HG02571 (cell line): ENCODE results near the gene MMP8.
A peak's percentile ranks its signal among the peaks of the same experiment; 100 is the strongest.

Experiments
- ATAC-seq: cut with Tn5 transposase; IDR thresholded peaks from one replicate; pipeline ENCODE4 v1.9.1; 2021; ENCODE audit warnings: mild to moderate bottlenecking, moderate library complexity; ENCODE audit not compliant: unreplicated experiment

Gene MMP8

GRCh38 chr11:102722821-102723220 lies 1.9 kb downstream of the MMP8 start:
- ATAC-seq = no peak

GRCh38 chr11:102719620-102720277 lies 5.0 kb downstream of the MMP8 start:
- ATAC-seq = no peak

GRCh38 chr11:102717280-102717679 lies 7.5 kb downstream of the MMP8 start:
- ATAC-seq = no peak

GRCh38 chr11:102716527-102716926 lies 8.2 kb downstream of the MMP8 start:
- no peak for ATAC-seq

GRCh38 chr11:102712137-102712536 lies 12.6 kb downstream of the MMP8 start:
- ATAC-seq = no peak

GRCh38 chr11:102709201-102709945 lies 15.4 kb downstream of the MMP8 start:
- ATAC-seq = no peak

GRCh38 chr11:102708654-102709053 lies 16.1 kb downstream of the MMP8 start:
- no peak for ATAC-seq

- ATAC-seq = no peak
Measured at GRCh38 chr11:102705626-102706025, 19.1 kb downstream of the MMP8 start, which contains the start of gene MMP27. TSS of gene MMP27 (minus strand) at chr11:102705769. CDS start at chr11:102705714, 55 bp downstream.

- ATAC-seq = no peak
Measured at GRCh38 chr11:102704841-102705240, 19.9 kb downstream of the MMP8 start.

GRCh38 chr11:102703826-102704493 lies 20.8 kb downstream of the MMP8 start:
- ATAC-seq = no peak

- ATAC-seq = no peak
Measured at GRCh38 chr11:102695201-102695600, 29.6 kb downstream of the MMP8 start.

GRCh38 chr11:102685754-102686153 lies 39.0 kb downstream of the MMP8 start:
- no peak for ATAC-seq

GRCh38 chr11:102685338-102685737 lies 39.4 kb downstream of the MMP8 start:
- no peak for ATAC-seq

- ATAC-seq = no peak
Measured at GRCh38 chr11:102683277-102683676, 41.5 kb downstream of the MMP8 start.

GRCh38 chr11:102680945-102681344 lies 43.8 kb downstream of the MMP8 start:
- no peak for ATAC-seq

GRCh38 chr11:102678022-102678421 lies 46.7 kb downstream of the MMP8 start:
- no peak for ATAC-seq

GRCh38 chr11:102676084-102676483 lies 48.7 kb downstream of the MMP8 start:
- ATAC-seq = no peak

GRCh38 chr11:102669664-102670063 lies 55.1 kb downstream of the MMP8 start:
- peak; percentile 60 for ATAC-seq

GRCh38 chr11:102666331-102666957 lies 58.3 kb downstream of the MMP8 start:
- ATAC-seq = no peak

GRCh38 chr11:102664001-102664752 lies 60.6 kb downstream of the MMP8 start:
- ATAC-seq = peak; percentile 55

- no peak for ATAC-seq
Measured at GRCh38 chr11:102662607-102663006, 62.1 kb downstream of the MMP8 start.
